GM19468 (cell line): Measurements from ENCODE around the gene CCDC43.
"Not testable (repeated sequence)": the region's sequence is repeated elsewhere in the genome, so short reads cannot be mapped to it uniquely, and the experiment has no call there.

Experiments
- ATAC-seq: cut with Tn5 transposase; IDR thresholded peaks from one replicate; pipeline ENCODE4 v1.9.1; 2021; ENCODE audit warnings: mild to moderate bottlenecking, moderate library complexity, moderate number of reproducible peaks; ENCODE audit not compliant: unreplicated experiment; ENCODE audit errors: extremely low read depth

The CCDC43 gene, protein sequence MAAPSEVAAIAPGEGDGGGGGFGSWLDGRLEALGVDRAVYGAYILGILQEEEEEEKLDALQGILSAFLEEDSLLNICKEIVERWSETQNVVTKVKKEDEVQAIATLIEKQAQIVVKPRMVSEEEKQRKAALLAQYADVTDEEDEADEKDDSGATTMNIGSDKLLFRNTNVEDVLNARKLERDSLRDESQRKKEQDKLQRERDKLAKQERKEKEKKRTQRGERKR

GRCh38 chr17:44689477-44690217 lies at the start of gene CCDC43:
Gene CCDC43 (minus strand): TSS chr17:44689776. CDS start chr17:44689753, 23 bp downstream.
- ATAC-seq, result no peak

GRCh38 chr17:44738214-44738906 lies 48.8 kb upstream of the CCDC43 start:
- no peak for ATAC-seq

DNA sequence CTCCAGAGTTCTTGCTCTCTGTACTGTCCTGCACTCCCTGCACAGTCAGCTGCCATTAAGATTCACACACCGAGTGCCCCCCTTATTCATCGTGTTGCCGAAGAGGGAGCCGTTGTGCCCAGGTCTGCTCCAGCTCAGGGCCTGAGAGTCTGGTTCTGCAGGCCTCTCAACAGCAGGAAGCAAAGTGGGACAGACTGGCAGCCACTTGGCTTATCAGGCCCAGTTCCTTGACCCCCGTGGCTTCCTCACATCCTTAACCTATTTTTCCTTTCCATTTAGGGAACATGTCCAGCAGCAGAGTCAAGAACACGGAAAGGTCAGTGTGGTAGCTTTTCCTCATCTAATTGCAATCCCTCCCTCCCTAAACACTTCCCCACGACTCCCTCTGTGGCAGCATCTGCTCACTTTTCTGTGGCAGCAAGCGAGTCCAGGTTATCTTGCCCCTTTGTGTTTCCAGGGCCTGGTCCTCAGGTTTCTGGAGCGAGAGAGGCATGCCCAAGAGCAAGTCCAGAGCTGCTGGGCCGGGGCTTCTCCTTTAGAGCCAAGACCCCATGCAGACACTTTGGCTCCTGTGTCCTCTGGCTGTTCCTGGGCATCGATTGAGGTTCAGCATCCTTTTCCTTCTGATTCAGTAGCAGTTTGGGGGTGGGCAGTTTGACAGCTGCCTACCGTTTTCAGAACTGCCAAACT lies 47.1 kb upstream of the CCDC43 start:
- no peak for ATAC-seq

- ATAC-seq, result no peak
Measured at GRCh38 chr17:44734272-44734671, 44.7 kb upstream of the CCDC43 start.

DNA sequence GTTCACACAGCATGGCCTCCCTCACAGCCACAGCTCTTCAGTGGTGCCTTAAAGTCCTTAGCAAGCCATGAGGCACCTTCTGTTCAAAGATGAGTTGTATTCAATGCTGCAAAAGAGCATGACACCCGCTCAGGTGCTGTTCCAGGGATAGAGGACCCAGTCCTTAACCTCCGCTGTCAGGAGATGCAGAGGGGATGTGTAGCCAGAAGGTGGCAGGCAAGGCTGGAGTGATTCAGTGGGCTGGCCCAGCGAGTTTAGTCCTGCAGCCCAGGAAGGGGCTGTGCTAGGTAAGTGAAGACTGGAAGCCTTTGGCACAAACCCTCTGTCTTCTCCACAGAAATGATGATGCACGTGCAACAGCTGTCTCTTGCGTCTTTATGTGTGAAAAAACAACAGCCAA lies 44.2 kb upstream of the CCDC43 start:
- no peak for ATAC-seq

- ATAC-seq, result not testable (repeated sequence)
Measured at GRCh38 chr17:44726121-44726520, 36.5 kb upstream of the CCDC43 start.

DNA sequence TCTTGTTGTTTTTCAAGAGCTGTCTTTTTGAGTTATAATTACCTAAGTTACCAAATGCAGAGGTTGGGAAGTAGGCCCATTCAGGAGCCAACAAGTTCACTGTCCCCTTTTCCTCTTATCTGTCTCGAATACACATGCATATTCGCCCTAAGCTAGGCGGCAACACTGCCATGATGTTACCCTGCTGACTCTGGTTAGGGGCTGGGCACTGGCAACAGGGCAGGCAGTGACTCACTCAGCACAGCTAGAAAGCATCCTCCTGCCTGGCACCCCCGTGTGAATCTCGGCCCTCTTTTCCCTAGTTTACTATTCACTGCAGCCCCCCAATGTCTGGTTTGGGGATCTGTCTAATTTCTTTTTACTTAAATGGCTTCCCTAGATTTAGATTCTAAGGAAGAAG lies 32.7 kb upstream of the CCDC43 start:
- no peak for ATAC-seq

DNA sequence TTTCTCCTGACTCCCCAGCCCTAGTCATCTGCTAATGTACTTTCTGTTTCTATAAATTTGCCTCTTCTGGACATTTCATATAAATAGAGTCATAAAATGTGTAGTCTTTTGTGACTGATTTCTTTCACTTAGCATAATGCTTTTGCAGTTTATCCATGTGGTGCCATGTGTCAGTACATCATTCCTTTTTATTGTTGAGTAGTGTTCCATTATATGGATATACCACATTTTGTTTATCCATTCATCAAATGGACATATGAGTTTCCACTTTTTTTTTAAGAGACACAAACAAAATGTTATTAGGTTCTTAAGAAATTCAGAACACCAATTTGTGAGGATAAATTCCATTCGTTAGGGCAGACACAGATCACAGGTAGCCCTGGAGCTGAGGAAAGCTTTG lies 29.9 kb upstream of the CCDC43 start:
- ATAC-seq, result no peak

GRCh38 chr17:44708401-44709263 lies 19.1 kb upstream of the CCDC43 start, which contains the start of gene DBF4B:
Gene DBF4B (plus strand): TSS chr17:44708665. CDS start chr17:44708821, 156 bp downstream.
- ATAC-seq, result no peak

DNA sequence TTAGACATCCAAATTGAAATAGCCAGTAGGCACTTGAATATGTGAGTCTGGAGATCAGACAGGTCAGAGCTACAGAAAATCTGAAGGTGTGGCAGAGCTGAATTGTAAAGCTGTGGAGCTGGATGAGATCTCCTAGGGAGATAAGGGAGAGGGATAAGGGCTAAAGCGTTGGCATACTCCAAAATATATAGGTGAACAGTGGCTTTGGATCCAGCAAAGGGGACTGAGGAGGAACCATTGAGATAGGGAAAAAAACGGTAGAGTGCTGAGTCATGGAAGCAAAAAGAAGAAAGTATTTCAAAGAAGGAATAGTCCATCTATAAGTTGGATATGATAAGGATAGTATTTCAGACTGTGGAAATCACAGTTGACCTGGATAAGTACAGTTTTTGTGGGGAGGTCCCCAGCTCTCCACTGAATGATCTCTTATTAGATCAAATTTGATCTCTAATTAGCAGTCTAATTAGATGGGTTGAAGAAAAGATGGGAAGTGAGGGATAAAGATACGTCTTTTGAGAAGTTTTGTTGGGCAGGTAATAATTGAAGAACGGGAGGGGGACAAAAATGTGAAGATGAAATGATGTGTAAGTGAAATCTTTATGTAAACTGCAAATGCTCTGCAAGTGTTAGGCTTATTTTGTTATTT lies 18.3 kb upstream of the CCDC43 start:
- ATAC-seq, result no peak

- ATAC-seq, result not testable (repeated sequence)
Measured at GRCh38 chr17:44700288-44700687, 10.7 kb upstream of the CCDC43 start.

GRCh38 chr17:44693609-44694008 lies 4.0 kb upstream of the CCDC43 start:
- no peak for ATAC-seq

GRCh38 chr17:44690746-44691306 lies 1.2 kb upstream of the CCDC43 start:
- ATAC-seq, result not testable (repeated sequence)

- no peak for ATAC-seq
Measured at GRCh38 chr17:44688675-44689476, 700 bp downstream of the CCDC43 start.

GRCh38 chr17:44688200-44688599 lies 1.4 kb downstream of the CCDC43 start:
- ATAC-seq, result no peak

DNA sequence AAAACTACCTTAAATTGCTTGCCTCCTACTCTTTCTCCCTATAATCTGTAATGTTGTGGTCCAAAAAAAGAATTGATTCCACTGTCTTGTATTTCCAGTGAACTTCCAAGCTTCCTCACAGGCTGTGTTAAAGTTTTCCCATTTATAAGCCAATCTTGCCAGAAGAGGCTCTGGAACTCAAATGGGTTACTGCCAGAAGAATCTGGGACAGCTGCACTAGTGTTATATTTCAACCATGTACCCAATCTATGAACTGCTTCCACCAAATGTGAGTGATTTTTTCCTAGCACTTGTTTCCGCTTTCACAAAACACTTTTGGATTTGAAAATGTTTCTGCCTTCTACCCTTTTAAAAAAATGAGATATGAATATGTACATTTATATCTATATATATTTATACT lies 1.8 kb downstream of the CCDC43 start:
- no peak for ATAC-seq

DNA sequence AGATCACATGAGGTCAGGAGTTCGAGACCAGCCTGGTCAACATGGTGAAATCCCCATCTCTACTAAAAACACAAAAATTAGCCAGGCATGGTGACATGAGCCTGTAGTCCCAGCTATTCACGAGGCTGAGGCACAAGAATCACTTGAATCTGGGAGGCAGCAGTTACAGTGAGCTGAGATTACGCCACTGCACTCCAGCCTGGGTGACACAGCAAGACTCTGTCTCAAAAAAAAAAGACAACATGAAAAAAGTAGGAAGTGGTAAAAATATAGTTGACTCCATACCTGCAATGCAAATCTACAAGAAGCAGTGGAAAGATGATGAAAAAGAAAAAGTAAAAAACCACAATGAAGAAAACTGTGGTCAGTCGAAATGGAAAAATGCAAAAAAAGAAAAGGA lies 6.3 kb downstream of the CCDC43 start:
- not testable (repeated sequence) for ATAC-seq

DNA sequence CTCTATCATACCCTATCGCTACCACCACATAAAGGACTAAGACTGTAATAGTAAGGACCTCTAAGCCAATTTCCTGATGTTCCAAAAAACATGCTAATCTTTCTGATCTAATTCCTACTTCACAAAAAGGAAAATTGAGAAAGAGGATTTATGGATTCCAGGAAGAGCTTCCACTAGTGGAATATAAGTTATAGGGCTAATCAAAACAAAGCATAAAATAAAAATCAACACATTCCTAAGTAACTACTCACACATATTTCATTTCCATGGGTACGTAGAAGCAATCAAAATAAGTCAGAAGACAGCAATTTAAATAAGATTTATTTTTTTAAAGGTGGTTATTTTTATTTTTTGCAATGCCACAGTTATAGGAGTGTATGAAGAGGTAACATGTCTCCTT lies 12.4 kb downstream of the CCDC43 start:
- no peak for ATAC-seq
